Activated B cell treated with CpG ODN at 0.5 μM for 24 hours (primary cell): ENCODE data around the gene GNAL. TPM values are rescaled to one million over a fixed set of nuclear protein-coding genes. Genes with fewer than 3 reads are reported as not detected.

Experiments used
- ATAC-seq: fragments of 200-7000 bp; cut with Tn5 transposase; one replicate; pipeline ENCODE4 v1.10.0; 2021; ENCODE audit warnings: low read depth, mild to moderate bottlenecking, moderate library complexity
- CTCF ChIA-PET: fragments of 350-600 bp; sonication (Branson Sonifier 250); formaldehyde crosslinking; loops from one replicate; lab custom pipeline; 2021; ENCODE audit warnings: antibody characterized with exemption; lab: Charles Lee
- POLR2A ChIA-PET: fragments of 350-600 bp; sonication (Branson Sonifier 250); formaldehyde crosslinking; loops from one replicate; lab custom pipeline; 2021; ENCODE audit warnings: antibody characterized with exemption; lab: Charles Lee
- DNase-seq: peaks from one replicate; pipeline ENCODE4 v3.0.0; 2022
- H3K27ac Mint-ChIP-seq: one replicate; pipeline ENCODE4 v1.8.0; 2020; ENCODE audit warnings: mixed read lengths
- H3K27me3 Mint-ChIP-seq: one replicate; pipeline ENCODE4 v1.8.0; 2021; ENCODE audit warnings: mixed read lengths
- H3K36me3 Mint-ChIP-seq: one replicate; pipeline ENCODE4 v1.8.0; 2021; ENCODE audit warnings: low read depth, mixed read lengths
- H3K4me1 Mint-ChIP-seq: one replicate; pipeline ENCODE4 v1.8.0; 2021; ENCODE audit warnings: mixed read lengths
- H3K4me3 Mint-ChIP-seq: one replicate; pipeline ENCODE4 v1.8.0; 2020; ENCODE audit warnings: mild to moderate bottlenecking, mixed read lengths
- H3K9me3 Mint-ChIP-seq: one replicate; pipeline ENCODE4 v1.8.0; 2020; ENCODE audit warnings: mixed read lengths
- CTCF ChIP-seq: fragments of 200-600 bp; IDR thresholded peaks from one replicate; pipeline ENCODE4 v1.8.0; 2022; ENCODE audit warnings: antibody characterized with exemption, mild to moderate bottlenecking
- intact Hi-C: fragments of 100-400 bp; cut with micrococcal nuclease; formaldehyde crosslinking; loops from one replicate; pipeline ENCODE4 v1.15.1; 2024
- total RNA-seq: library from RNA; stranded (reverse); gene quantifications from 2 replicates; pipeline ENCODE4 v1.2.3, GENCODE V29; 2022

GNAL gene
- total RNA-seq, 1 donor from 2014 or later: not detected

DNA sequence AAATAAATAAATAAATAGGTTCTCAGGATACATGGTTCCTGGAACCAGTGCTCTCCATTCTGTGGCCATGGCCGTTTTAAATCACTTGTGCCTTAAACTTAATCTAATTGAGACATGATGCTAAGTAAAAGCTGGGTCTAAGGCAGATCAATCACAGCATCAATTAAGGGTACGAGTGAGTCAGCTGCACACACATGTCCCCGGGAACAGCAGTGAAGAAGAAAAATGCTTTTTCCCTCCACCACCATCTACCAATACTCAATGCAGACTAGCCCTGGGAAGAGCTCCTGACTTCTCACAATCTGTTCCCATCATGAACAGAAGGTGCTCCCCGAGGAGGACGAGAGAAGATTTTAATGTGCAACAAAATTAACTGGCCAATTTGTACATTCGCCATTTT lies 155.4 kb downstream of the GNAL start:
- no peaks in the 10 kb centered on the region for H3K4me1 Mint-ChIP-seq
- no peaks in the 10 kb centered on the region for H3K9me3 Mint-ChIP-seq
- CTCF ChIA-PET: no interaction called here
- intact Hi-C loops: no loop called here
- POLR2A ChIA-PET: no interaction called here
- DNase-seq (no peak), ATAC-seq (no peak)
- H3K27me3 Mint-ChIP-seq: peaks cover 3% of the 10 kb centered on the region
- H3K4me3 Mint-ChIP-seq: no peak overlapping the region
- TF ChIP-seq CTCF: no peak
- H3K36me3 Mint-ChIP-seq: no peaks in the 10 kb centered on the region
- no peak overlapping the region for H3K27ac Mint-ChIP-seq

DNA sequence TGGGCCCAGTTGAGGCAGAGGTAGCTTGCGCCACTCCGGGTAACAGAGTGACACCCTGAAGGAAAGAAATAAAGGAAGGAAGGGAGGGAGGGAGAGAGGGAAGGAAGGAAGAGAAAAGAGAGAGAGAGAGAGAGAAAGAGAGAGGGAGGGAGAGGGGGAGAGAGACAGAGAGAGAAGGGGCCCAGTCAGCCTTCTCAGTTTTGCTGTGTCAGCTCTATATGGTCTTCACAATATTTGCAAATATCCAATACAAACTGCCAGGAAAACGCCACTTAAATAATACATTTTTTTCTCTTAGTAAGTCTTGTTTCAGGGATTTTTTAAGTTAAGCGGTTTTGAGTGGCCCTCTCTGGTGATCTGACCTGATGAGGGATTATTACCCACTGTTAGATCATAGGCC lies 156.6 kb downstream of the GNAL start:
- no peak overlapping the region for H3K27ac Mint-ChIP-seq
- H3K9me3 Mint-ChIP-seq: no peaks in the 10 kb centered on the region
- no peaks in the 10 kb centered on the region for H3K36me3 Mint-ChIP-seq
- H3K4me1 Mint-ChIP-seq: peaks cover 9% of the 10 kb centered on the region
- CTCF ChIA-PET: no interaction called here
- no peak for DNase-seq
- H3K4me3 Mint-ChIP-seq: no peak overlapping the region
- peaks cover 3% of the 10 kb centered on the region for H3K27me3 Mint-ChIP-seq
- no peak for ATAC-seq
- no peak for TF ChIP-seq CTCF
- intact Hi-C loops: no loop called here
- POLR2A ChIA-PET: no interaction called here

DNA sequence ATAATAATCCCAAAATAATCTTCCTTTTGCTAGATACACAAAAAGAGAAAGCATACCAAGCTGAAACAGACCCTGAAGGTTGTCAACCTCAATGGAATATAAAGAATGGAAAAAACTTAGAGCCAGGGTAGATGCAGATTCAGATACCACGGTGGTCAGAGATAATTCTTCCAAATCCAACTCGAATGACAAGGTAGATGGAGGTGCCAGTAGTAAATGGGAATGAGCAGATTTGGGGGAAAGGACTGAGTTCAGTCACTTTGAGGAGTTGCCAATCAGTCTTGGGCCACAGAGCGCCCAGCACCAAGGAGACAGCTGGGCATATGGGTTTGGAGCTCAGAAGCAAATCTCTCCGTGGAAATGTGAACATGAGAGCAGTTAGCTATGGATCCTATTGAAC lies 158.7 kb downstream of the GNAL start:
- no peak for TF ChIP-seq CTCF
- Mint-ChIP-seq H3K9me3 (no peaks in the 10 kb centered on the region), H3K27ac (no peak overlapping the region), H3K4me3 (no peak overlapping the region), H3K36me3 (peaks cover 10% of the 10 kb centered on the region), H3K4me1 (peaks cover 30% of the 10 kb centered on the region), H3K27me3 (peaks cover 3% of the 10 kb centered on the region)
- ChIA-PET CTCF (no interaction called here), POLR2A (no interaction called here)
- no peak for ATAC-seq
- intact Hi-C loops: no loop called here
- no peak for DNase-seq

GRCh38 chr18:11849279-11849678 lies 160.2 kb downstream of the GNAL start:
- no peaks in the 10 kb centered on the region for H3K9me3 Mint-ChIP-seq
- no peak for ATAC-seq
- ChIA-PET POLR2A (interaction anchor here (0.7 to 2.1 kb wide), 2 partner anchors 132 to 145 kb away, joined by 3 to 12 read pairs; partner anchors contain the start of gene IMPA2), CTCF (no interaction called here)
- intact Hi-C loops: no loop called here
- no peak for DNase-seq
- TF ChIP-seq CTCF: no peak
- peaks cover 12% of the 10 kb centered on the region for H3K36me3 Mint-ChIP-seq
- H3K4me3 Mint-ChIP-seq: peak overlapping the region; percentile 19
- H3K27me3 Mint-ChIP-seq: peaks cover 3% of the 10 kb centered on the region
- peaks cover 44% of the 10 kb centered on the region for H3K4me1 Mint-ChIP-seq
- peak overlapping the region; percentile 35 for H3K27ac Mint-ChIP-seq

DNA sequence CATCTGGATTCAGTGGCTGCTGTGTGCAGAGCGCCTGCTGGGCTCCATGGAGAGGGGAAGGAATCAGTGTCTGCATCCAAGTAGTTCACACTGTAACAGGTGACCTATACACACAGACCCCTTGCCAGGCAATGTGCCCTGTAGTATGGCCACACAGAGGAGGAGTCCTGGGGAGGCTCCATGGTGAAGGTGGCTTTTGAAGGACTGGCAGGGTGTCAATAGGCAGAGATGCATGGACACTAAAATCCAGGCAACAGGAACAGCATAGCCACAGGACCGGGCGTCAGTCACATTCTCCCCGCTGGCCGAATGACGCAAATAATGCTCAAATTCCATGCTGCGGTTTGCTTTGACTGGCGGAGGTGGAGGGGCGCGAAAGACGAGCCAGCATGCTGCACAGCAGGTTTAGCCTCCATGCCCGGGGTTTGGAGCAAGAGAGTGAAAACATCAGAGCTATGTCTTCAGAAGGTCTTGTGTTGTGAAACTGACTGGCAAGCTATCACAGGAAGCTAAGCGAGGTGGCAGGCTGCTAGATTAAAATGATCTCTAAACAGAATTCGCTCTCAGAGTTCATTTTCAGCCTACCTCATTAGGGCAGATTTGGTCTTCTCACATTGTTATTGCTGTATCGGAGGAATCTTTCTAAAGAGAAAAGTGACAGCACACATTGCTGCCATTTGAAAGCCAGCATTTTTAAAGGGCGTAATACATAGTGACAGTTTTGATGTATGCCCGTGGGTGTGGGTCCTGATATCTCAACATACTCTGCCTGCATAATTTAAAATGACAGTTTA lies 161.0 kb downstream of the GNAL start:
- no peak for TF ChIP-seq CTCF
- intact Hi-C loops: loop anchor here (2.0 to 10.0 kb wide), 10 partner anchors 187 to 1938 kb away; partner anchors contain the start of genes CEP192, NAPG, PTPN2 and VAPA
- ChIA-PET CTCF (interaction anchor here (0.7 to 1.6 kb wide), 3 partner anchors 88 to 145 kb away, joined by 3 to 5 read pairs (median 3); no protein-coding TSS in a partner anchor), POLR2A (interaction anchor here (0.7 to 2.1 kb wide), 5 partner anchors 32 to 145 kb away, joined by 3 to 12 read pairs (median 8); partner anchors contain the start of genes IMPA2 and MPPE1)
- DNase-seq: peak; percentile 29
- peak; percentile 5 for ATAC-seq
- Mint-ChIP-seq H3K4me3 (peak overlapping the region; percentile 100), H3K27ac (peak overlapping the region; percentile 99), H3K36me3 (peaks cover 17% of the 10 kb centered on the region), H3K27me3 (no peaks in the 10 kb centered on the region), H3K9me3 (no peaks in the 10 kb centered on the region), H3K4me1 (peaks cover 50% of the 10 kb centered on the region)
